ENCODE data around the gene MTIF2. TPM values are rescaled to one million over a fixed set of nuclear protein-coding genes. Genes with fewer than 3 reads are reported as not detected.
"Not testable (repeated sequence)": the region's sequence is repeated elsewhere in the genome, so short reads cannot be mapped to it uniquely, and the experiment has no call there.

Gene MTIF2
- total RNA-seq, 1 donor from 2014 or later: 40.4 TPM

DNA sequence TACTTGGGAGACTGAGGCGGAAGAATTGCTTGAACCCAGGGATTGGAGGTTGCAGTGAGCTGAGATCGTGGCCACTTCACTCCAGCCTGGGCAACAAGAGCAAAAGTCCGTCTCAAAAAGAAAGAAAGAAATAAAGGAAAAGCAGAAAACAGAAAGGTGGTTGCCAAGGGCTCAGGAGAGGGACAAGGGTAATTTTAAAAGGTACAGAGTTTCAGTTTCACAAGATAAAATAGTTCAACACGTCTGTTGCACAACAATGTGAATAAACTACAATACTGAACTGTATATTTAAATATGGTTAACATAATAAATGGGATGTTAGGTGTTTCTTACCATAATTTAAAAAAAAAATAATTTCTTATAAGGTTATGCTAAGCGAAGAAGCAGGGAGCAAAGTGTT lies 23.6 kb downstream of the MTIF2 start:
- no peak overlapping the region for H3K27ac Mint-ChIP-seq
- H3K4me1 Mint-ChIP-seq: no peaks in the 10 kb centered on the region
- DNase-seq: no peak
- H3K36me3 Mint-ChIP-seq (ENCODE audit: low read depth): peaks cover 64% of the 10 kb centered on the region
- ATAC-seq (ENCODE audit: low read depth): no peak
- ChIA-PET POLR2A (no interaction called here), CTCF (no interaction called here)
- intact Hi-C loops (cut with micrococcal nuclease): no loop called here
- H3K9me3 Mint-ChIP-seq: no peaks in the 10 kb centered on the region
- no peaks in the 10 kb centered on the region for H3K27me3 Mint-ChIP-seq
- no peak overlapping the region for H3K4me3 Mint-ChIP-seq
- TF ChIP-seq, protein P1, sequence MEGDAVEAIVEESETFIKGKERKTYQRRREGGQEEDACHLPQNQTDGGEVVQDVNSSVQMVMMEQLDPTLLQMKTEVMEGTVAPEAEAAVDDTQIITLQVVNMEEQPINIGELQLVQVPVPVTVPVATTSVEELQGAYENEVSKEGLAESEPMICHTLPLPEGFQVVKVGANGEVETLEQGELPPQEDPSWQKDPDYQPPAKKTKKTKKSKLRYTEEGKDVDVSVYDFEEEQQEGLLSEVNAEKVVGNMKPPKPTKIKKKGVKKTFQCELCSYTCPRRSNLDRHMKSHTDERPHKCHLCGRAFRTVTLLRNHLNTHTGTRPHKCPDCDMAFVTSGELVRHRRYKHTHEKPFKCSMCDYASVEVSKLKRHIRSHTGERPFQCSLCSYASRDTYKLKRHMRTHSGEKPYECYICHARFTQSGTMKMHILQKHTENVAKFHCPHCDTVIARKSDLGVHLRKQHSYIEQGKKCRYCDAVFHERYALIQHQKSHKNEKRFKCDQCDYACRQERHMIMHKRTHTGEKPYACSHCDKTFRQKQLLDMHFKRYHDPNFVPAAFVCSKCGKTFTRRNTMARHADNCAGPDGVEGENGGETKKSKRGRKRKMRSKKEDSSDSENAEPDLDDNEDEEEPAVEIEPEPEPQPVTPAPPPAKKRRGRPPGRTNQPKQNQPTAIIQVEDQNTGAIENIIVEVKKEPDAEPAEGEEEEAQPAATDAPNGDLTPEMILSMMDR (IDR thresholded peaks at IDR 0.05): no peak

DNA sequence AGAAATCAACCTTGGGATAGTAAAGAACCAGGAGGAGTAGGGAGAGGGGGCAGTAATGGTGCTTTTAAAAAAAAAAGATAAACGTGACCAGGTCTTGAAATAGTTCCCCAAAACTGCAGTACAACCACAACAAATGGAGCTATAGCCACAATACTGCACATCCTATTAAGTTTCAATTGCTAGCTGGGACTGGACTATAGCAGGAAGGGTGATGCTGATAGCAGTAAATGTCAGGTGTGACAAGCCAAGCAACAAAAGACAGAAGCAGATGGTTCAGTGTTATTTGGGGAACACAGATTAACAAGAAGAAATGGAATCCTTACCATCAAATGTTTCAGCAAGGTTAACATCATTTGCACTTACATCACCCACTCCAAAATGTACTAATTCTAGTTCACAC lies 26.4 kb downstream of the MTIF2 start:
- DNase-seq (no peak), ATAC-seq (ENCODE audit: low read depth) (no peak)
- Mint-ChIP-seq H3K36me3 (ENCODE audit: low read depth) (peaks cover 61% of the 10 kb centered on the region), H3K4me1 (no peaks in the 10 kb centered on the region), H3K4me3 (no peak overlapping the region), H3K27ac (no peak overlapping the region), H3K27me3 (no peaks in the 10 kb centered on the region), H3K9me3 (no peaks in the 10 kb centered on the region)
- intact Hi-C loops (cut with micrococcal nuclease): no loop called here
- ChIA-PET CTCF (no interaction called here), POLR2A (no interaction called here)
- TF ChIP-seq, protein P1 (IDR thresholded peaks at IDR 0.05): no peak

DNA sequence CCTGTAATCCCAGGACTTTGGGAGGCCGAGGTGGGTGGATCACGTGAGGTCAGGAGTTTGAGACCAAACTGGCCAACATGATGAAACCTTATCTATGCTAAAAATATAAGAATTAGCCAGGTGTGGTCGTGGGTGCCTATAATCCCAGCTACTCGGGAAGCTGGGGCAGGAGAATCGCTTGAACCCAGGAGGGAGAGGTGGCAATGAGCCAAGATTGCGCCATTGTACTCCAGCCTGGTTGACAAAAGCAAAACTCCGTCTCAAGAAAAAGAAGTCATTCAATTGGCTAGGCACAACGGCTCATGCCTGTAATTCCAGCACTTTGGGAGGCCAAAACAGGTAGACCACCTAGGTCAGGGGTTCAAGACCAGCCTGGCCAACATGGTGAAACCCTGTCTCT lies 27.4 kb downstream of the MTIF2 start:
- DNase-seq; ATAC-seq (ENCODE audit: low read depth); H3K9me3 Mint-ChIP-seq; intact Hi-C loops (cut with micrococcal nuclease); H3K27me3 Mint-ChIP-seq; CTCF ChIA-PET; H3K4me3 Mint-ChIP-seq; H3K4me1 Mint-ChIP-seq; H3K27ac Mint-ChIP-seq: not testable (repeated sequence)
- H3K36me3 Mint-ChIP-seq (ENCODE audit: low read depth): peaks cover 61% of the 10 kb centered on the region
- POLR2A ChIA-PET: interaction anchor here (0.7 to 1.7 kb wide), 2 partner anchors 9 to 40 kb away, joined by 4 to 9 read pairs; partner anchors contain the start of genes CLHC1 and RPS27A

DNA sequence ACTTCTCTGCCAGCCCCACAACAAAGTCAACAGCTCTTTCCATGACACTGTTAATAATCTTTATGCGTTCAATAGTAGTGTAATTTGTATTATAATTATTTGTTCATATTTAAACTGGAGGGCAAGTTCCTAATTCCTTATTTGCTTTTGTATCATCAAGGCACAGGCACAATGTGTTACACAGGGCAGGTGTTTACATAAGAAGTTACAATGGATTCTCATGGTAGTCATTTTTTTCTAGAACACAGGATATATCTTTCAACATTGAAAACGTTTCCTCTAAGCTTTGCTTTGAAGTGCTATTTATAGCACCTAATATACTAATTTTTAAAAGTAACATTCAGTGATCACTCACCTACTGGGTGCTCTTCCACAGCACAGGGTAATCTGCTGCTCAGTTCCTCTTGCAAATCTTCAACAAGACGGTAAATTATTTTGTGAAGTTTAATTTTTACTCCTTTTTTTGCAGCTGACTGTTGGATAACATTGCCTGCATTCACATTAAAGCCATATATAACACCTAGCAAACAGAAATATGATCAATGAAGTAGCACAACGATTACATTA lies 29.3 kb downstream of the MTIF2 start:
- DNase-seq (no peak), ATAC-seq (ENCODE audit: low read depth) (no peak)
- ChIA-PET POLR2A (interaction anchor here (0.5 to 1.6 kb wide), 2 partner anchors 16 to 30 kb away, joined by 4 to 5 read pairs; no protein-coding TSS in a partner anchor), CTCF (no interaction called here)
- intact Hi-C loops (cut with micrococcal nuclease): no loop called here
- H3K27me3 Mint-ChIP-seq: no peaks in the 10 kb centered on the region
- no peak overlapping the region for H3K27ac Mint-ChIP-seq
- peaks cover 65% of the 10 kb centered on the region for H3K36me3 Mint-ChIP-seq (ENCODE audit: low read depth)
- no peaks in the 10 kb centered on the region for H3K9me3 Mint-ChIP-seq
- peaks cover 8% of the 10 kb centered on the region for H3K4me1 Mint-ChIP-seq
- TF ChIP-seq, protein P1 (IDR thresholded peaks at IDR 0.05): no peak
- H3K4me3 Mint-ChIP-seq: no peak overlapping the region

DNA sequence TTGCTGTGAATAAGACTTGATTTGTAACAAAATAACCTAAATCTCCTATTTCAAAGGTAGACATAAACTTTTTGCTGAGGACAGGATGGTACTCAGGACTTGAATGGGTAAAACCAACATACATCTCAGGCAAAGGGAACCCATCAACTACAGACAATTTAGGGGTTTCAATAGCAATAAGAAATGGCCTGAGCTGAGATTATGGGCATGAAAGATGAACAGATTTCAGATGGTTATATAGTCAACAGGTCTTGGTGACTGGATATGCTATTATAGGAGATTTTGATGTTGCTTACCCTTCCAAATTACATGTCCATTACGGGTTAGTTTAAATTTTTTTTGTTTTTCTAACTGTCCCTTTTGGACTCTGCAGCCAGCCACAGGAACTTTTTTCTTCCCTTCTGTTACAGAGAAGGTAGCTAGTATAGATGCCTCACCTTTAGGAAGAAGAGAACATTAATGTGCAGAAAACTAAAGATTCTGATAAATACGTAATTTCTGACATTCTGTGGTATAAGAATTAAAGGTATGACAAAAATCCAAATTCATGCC lies 32.0 kb downstream of the MTIF2 start:
- TF ChIP-seq, protein P1 (IDR thresholded peaks at IDR 0.05): no peak
- Mint-ChIP-seq H3K27me3 (no peaks in the 10 kb centered on the region), H3K27ac (no peak overlapping the region), H3K4me1 (peaks cover 26% of the 10 kb centered on the region), H3K4me3 (no peak overlapping the region), H3K36me3 (ENCODE audit: low read depth) (peaks cover 72% of the 10 kb centered on the region), H3K9me3 (no peaks in the 10 kb centered on the region)
- POLR2A ChIA-PET: interaction anchor here (0.7 to 1.2 kb wide), 2 partner anchors 17 to 47 kb away, joined by 3 to 8 read pairs; no protein-coding TSS in a partner anchor
- DNase-seq (no peak), ATAC-seq (ENCODE audit: low read depth) (no peak)
- intact Hi-C loops (cut with micrococcal nuclease): no loop called here
- CTCF ChIA-PET: no interaction called here

Data from activated B cell treated with CpG ODN at 0.5 μM for 24 hours (primary cell).